Neutrophil (primary cell): ENCODE results near the gene MYBPH.

Experiments
- H3K27ac ChIP-seq: fragments of 200-600 bp; sonication (generic); 2 replicates; pipeline ENCODE4 v1.5.1; 2016; ENCODE audit warnings: mild to moderate bottlenecking, moderate library complexity
- H3K27me3 ChIP-seq: fragments of 200-600 bp; sonication (generic); 2 replicates; pipeline ENCODE4 v1.6.0; 2016; ENCODE audit warnings: mild to moderate bottlenecking
- H3K36me3 ChIP-seq: fragments of 200-600 bp; sonication (generic); 2 replicates; pipeline ENCODE4 v1.5.1; 2017
- H3K4me1 ChIP-seq, 2 experiments: fragments of 200-600 bp in 1 of 2; sonication (generic) in 1 of 2; 1 replicate in 1 of 2; 2 replicates in 1 of 2; pipeline versions ENCODE4 v1.5.1 to v1.6.1; 2013 to 2016; ENCODE audit warnings: low read depth in 1 of 2, low read length in 1 of 2, mild to moderate bottlenecking in 1 of 2, moderate library complexity in 1 of 2; ENCODE audit not compliant: control insufficient read depth in 1 of 2, insufficient read depth in 1 of 2
- H3K4me3 ChIP-seq, 2 experiments: fragments of 200-600 bp in 1 of 2; sonication (generic) in 1 of 2; 1 replicate in 1 of 2; 2 replicates in 1 of 2; pipeline ENCODE4 v1.5.1; 2013 to 2016; ENCODE audit warnings: low read depth in 1 of 2, low read length in 1 of 2, mild to moderate bottlenecking in 1 of 2, moderate library complexity in 1 of 2
- H3K9me3 ChIP-seq: fragments of 200-600 bp; sonication (generic); 2 replicates; pipeline ENCODE4 v1.5.1; 2016
- TF ChIP-seq, protein P1 (sequence below): fragments of 200-600 bp; sonication (generic); IDR thresholded peaks from 2 replicates; pipeline ENCODE4 v1.5.1; 2016; ENCODE audit warnings: antibody characterized with exemption

The MYBPH gene

GRCh38 chr1:203183828-203184227 is 8.2 kb upstream of the MYBPH start:
- H3K4me1 ChIP-seq: peaks cover 79 to 82% of the 10 kb centered on the region in 2 experiments
- peak overlapping the region; percentile 95 for H3K27ac ChIP-seq
- no peaks in the 10 kb centered on the region for H3K9me3 ChIP-seq
- H3K27me3 ChIP-seq: no peaks in the 10 kb centered on the region
- peaks cover 63% of the 10 kb centered on the region for H3K36me3 ChIP-seq
- peak overlapping the region in 1 of 2 experiments; percentile 73 for H3K4me3 ChIP-seq
- TF ChIP-seq, protein P1, sequence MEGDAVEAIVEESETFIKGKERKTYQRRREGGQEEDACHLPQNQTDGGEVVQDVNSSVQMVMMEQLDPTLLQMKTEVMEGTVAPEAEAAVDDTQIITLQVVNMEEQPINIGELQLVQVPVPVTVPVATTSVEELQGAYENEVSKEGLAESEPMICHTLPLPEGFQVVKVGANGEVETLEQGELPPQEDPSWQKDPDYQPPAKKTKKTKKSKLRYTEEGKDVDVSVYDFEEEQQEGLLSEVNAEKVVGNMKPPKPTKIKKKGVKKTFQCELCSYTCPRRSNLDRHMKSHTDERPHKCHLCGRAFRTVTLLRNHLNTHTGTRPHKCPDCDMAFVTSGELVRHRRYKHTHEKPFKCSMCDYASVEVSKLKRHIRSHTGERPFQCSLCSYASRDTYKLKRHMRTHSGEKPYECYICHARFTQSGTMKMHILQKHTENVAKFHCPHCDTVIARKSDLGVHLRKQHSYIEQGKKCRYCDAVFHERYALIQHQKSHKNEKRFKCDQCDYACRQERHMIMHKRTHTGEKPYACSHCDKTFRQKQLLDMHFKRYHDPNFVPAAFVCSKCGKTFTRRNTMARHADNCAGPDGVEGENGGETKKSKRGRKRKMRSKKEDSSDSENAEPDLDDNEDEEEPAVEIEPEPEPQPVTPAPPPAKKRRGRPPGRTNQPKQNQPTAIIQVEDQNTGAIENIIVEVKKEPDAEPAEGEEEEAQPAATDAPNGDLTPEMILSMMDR: no peak

- TF ChIP-seq, protein P1: no peak
Measured at GRCh38 chr1:203182387-203182953, 6.8 kb upstream of the MYBPH start.

GRCh38 chr1:203181586-203182386 is 6.2 kb upstream of the MYBPH start:
- TF ChIP-seq, protein P1: no peak
- peak overlapping the region; percentile 95 for H3K27ac ChIP-seq
- H3K4me1 ChIP-seq: peaks cover 58 to 62% of the 10 kb centered on the region in 2 experiments
- peaks cover 83% of the 10 kb centered on the region for H3K36me3 ChIP-seq
- H3K27me3 ChIP-seq: no peaks in the 10 kb centered on the region
- no peak overlapping the region for H3K4me3 ChIP-seq
- no peaks in the 10 kb centered on the region for H3K9me3 ChIP-seq

More at GRCh38 chr1:203182387-203182953, 6.8 kb upstream of the MYBPH start:
- Histone ChIP-seq H3K36me3 (peaks cover 76% of the 10 kb centered on the region), H3K27me3 (no peaks in the 10 kb centered on the region), H3K4me3 (no peak overlapping the region), H3K9me3 (no peaks in the 10 kb centered on the region), H3K4me1 (peaks cover 65 to 68% of the 10 kb centered on the region in 2 experiments), H3K27ac (peak overlapping the region; percentile 95)

- H3K36me3 ChIP-seq: peaks cover 83% of the 10 kb centered on the region
- no peaks in the 10 kb centered on the region for H3K27me3 ChIP-seq
- peaks cover 56 to 61% of the 10 kb centered on the region in 2 experiments for H3K4me1 ChIP-seq
- H3K4me3 ChIP-seq: no peak overlapping the region
- TF ChIP-seq, protein P1: no peak
- H3K9me3 ChIP-seq: no peaks in the 10 kb centered on the region
- peak overlapping the region; percentile 95 for H3K27ac ChIP-seq
Measured at GRCh38 chr1:203180611-203181330, 5.1 kb upstream of the MYBPH start.

- peaks cover 50 to 53% of the 10 kb centered on the region in 2 experiments for H3K4me1 ChIP-seq
- H3K36me3 ChIP-seq: peaks cover 78% of the 10 kb centered on the region
- TF ChIP-seq, protein P1: no peak
- no peak overlapping the region for H3K4me3 ChIP-seq
- peak overlapping the region; percentile 95 for H3K27ac ChIP-seq
- H3K9me3 ChIP-seq: no peaks in the 10 kb centered on the region
- H3K27me3 ChIP-seq: no peaks in the 10 kb centered on the region
Measured at GRCh38 chr1:203179667-203180005, 4.0 kb upstream of the MYBPH start.
